Measurements from ENCODE around the gene FERMT3. TPM values are rescaled to one million over a fixed set of nuclear protein-coding genes. Genes with fewer than 3 reads are reported as not detected.

Gene FERMT3
- total and polyA plus RNA-seq, 2 of the 13 experiments (the other 11 are each of a cell fraction or from before 2014, with no cell fraction given), result 0.29 TPM; not detected in 1

DNA sequence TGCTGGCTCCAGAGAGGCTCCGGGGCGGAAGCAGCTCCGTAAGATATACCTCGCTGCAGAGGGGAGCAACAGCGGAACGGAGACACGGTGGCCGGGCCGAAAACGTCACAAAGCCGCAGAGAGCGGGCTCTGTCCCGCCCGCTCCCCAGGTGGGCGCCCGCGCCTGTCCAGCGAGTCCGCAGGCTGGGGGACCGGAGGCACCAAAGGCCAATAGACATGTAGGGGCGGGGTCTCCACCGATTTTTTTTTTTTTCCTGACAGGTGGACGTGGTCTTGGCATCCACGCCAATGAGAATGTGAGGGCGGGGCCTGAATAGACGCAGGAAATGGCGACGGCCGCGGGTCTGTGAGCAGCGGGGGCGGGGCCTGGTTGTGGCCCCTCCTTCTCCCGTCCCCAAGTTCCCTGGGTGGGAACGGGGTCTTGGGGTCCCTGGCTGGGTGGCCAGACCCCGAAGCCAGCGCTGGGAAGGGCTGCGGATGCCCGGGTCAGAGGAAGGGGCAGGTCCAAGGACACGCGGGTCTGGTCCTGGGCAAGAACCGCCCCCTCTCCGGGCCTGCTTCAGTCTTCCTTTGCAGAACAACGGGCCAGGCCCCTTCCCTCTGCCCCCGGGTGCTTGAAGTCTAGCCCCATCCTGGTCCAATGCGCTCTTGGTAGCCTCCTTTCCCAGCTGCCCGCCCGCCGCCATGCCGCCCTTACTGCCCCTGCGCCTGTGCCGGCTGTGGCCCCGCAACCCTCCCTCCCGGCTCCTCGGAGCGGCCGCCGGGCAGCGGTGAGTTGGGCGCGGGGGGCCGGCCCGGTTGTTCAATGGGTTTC, 23.9 kb downstream of the FERMT3 start, which contains the start of gene DNAJC4 (continued):
- TF ChIP-seq, protein P1, sequence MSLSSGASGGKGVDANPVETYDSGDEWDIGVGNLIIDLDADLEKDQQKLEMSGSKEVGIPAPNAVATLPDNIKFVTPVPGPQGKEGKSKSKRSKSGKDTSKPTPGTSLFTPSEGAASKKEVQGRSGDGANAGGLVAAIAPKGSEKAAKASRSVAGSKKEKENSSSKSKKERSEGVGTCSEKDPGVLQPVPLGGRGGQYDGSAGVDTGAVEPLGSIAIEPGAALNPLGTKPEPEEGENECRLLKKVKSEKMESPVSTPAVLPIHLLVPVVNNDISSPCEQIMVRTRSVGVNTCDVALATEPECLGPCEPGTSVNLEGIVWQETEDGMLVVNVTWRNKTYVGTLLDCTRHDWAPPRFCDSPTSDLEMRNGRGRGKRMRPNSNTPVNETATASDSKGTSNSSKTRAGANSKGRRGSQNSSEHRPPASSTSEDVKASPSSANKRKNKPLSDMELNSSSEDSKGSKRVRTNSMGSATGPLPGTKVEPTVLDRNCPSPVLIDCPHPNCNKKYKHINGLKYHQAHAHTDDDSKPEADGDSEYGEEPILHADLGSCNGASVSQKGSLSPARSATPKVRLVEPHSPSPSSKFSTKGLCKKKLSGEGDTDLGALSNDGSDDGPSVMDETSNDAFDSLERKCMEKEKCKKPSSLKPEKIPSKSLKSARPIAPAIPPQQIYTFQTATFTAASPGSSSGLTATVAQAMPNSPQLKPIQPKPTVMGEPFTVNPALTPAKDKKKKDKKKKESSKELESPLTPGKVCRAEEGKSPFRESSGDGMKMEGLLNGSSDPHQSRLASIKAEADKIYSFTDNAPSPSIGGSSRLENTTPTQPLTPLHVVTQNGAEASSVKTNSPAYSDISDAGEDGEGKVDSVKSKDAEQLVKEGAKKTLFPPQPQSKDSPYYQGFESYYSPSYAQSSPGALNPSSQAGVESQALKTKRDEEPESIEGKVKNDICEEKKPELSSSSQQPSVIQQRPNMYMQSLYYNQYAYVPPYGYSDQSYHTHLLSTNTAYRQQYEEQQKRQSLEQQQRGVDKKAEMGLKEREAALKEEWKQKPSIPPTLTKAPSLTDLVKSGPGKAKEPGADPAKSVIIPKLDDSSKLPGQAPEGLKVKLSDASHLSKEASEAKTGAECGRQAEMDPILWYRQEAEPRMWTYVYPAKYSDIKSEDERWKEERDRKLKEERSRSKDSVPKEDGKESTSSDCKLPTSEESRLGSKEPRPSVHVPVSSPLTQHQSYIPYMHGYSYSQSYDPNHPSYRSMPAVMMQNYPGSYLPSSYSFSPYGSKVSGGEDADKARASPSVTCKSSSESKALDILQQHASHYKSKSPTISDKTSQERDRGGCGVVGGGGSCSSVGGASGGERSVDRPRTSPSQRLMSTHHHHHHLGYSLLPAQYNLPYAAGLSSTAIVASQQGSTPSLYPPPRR (CRISPR knock-in tag; IDR thresholded peaks at IDR 0.05; ENCODE audit: borderline replicate concordance), result no peak
- peak; percentile 74; the same call in 1 of the 2 replicates for TF ChIP-seq SIN3A (IDR thresholded peaks at IDR 0.05; ENCODE audit: borderline replicate concordance, low read depth, low read length)
- 0 out of 2 replicates have a peak, but pooled peaks have one; percentile 24 for TF ChIP-seq ZNF746 (CRISPR knock-in tag; IDR thresholded peaks at IDR 0.05)
- no peak for TF ChIP-seq ZNF674 (CRISPR knock-in tag; IDR thresholded peaks at IDR 0.05; ENCODE audit: low read depth)
- TF ChIP-seq, protein P2, sequence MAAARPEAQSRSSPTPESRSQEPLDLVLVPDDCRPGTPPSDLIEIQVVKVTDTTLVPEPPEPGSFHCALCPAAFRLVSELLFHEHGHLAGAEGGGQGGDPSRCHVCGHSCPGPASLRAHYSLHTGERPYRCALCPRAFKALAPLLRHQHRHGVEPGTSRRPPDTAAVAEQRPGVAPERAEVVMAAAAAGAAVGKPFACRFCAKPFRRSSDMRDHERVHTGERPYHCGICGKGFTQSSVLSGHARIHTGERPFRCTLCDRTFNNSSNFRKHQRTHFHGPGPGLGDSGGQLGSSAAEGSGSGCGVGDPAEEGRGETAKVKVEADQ (CRISPR knock-in tag; IDR thresholded peaks at IDR 0.05; ENCODE audit: borderline replicate concordance), result peak; percentile 35; the same call in 1 of the 2 replicates
- TF ChIP-seq, protein P3, sequence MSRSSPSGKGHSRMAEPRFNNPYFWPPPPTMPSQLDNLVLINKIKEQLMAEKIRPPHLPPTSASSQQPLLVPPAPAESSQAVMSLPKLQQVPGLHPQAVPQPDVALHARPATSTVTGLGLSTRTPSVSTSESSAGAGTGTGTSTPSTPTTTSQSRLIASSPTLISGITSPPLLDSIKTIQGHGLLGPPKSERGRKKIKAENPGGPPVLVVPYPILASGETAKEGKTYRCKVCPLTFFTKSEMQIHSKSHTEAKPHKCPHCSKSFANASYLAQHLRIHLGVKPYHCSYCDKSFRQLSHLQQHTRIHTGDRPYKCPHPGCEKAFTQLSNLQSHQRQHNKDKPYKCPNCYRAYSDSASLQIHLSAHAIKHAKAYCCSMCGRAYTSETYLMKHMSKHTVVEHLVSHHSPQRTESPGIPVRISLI (CRISPR knock-in tag; IDR thresholded peaks at IDR 0.05; ENCODE audit: borderline replicate concordance), result peak; percentile 99
- TF ChIP-seq ZNF501 (CRISPR knock-in tag; IDR thresholded peaks at IDR 0.05), result peak; percentile 76
- TF ChIP-seq ZNF180 (CRISPR knock-in tag; IDR thresholded peaks at IDR 0.05; ENCODE audit: borderline replicate concordance, low read depth), result no peak
